Stimulated activated CD4-positive, alpha-beta T cell treated with anti-CD3 and anti-CD28 coated beads, Interleukin-1b, Interleukin-23, amount 100 ng/mL, for 24 hours (primary cell): ENCODE data around the gene FMN2.
"Not testable (repeated sequence)": the region's sequence is repeated elsewhere in the genome, so short reads cannot be mapped to it uniquely, and the experiment has no call there.

Experiments
- DNase-seq, 4 experiments: peaks; one replicate each; pipeline ENCODE4 v3.0.0-alpha.2; 2020; ENCODE audit warnings: low read depth in 4 of 4, low spot score in 1 of 4

The FMN2 gene

GRCh38 chr1:240352769-240353168, 261.1 kb downstream of the FMN2 start:
- no peak for DNase-seq

DNA sequence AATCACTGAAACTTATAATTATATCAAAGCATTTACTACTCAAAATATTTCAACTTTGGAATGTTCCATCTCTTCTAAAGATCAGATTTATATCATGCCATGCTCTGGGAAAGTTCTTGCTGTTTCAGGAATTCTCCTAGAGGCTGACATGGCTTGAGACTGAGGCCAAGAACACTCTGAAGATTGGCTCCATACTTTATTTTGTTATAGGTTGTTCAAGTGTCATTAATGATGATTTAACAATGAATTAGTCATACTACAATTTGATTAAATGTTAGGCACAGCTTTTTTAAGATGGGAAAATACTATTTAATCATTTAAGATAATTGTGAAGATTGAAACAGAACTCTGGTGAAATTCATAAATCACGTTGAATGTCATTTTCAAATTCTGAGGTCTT, 264.9 kb downstream of the FMN2 start:
- no peak for DNase-seq

DNA sequence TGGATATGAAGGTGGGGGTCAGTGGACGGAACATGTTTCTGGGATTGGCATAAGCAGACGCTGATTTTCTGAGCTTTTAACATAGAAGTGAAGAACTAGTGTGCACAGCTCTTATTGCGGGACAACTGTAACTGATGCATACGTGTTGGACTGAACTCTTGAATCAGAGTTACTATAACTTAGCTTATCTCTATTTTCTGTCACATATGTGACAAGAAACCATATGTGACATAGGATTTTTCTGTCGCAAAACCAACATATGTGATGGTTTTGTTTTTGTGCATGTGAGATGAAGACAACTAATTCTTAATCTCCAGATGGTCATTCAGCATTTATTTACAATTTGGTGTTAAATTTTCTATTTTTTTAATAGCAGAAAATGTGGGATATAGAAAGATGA, 270.4 kb downstream of the FMN2 start:
- no peak for DNase-seq

DNA sequence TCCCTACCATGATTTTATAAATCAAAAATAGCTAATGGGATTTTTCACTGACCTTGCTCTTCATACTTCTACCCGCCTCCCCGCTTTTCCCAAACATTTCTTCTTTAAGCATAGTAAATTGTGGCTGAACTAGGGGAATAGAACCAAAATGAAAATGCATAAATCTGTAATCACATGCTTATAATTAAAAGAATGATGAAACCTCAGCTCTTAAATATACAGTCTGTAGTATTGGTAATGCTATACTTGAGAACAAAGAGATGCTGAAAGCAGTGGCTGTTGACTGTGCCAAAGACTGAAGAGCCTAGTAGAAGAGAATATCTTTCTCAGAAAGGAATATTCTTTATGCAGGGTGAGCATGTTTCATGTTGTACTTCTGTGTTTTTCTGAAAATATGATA, 271.1 kb downstream of the FMN2 start:
- DNase-seq: no peak

GRCh38 chr1:240363315-240363714, 271.6 kb downstream of the FMN2 start:
- no peak for DNase-seq

- DNase-seq: no peak
These were observed 272.2 kb downstream of the FMN2 start for GRCh38 chr1:240363914-240364313.

DNA sequence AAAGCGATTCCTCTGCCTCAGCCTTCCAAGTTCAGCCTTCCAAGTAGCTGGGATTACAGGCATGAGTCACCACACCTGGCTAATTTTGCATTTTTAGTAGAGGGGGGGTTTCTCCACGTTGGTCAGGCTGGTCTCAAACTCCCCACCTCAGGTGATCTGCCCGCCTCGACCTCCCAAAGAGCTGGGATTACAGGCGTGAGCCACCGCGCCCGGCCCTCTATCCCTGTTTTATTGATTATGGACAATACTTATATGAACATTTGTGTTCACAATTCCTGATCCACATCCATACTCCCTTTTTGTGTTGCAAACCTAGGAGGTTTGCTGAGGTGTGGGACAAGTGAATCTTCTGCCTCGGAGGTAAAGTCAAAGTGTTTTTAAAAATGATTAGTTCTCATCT, 275.0 kb downstream of the FMN2 start:
- DNase-seq: no peak

- no peak for DNase-seq
These were observed 293.9 kb downstream of the FMN2 start for GRCh38 chr1:240385551-240385950.

DNA sequence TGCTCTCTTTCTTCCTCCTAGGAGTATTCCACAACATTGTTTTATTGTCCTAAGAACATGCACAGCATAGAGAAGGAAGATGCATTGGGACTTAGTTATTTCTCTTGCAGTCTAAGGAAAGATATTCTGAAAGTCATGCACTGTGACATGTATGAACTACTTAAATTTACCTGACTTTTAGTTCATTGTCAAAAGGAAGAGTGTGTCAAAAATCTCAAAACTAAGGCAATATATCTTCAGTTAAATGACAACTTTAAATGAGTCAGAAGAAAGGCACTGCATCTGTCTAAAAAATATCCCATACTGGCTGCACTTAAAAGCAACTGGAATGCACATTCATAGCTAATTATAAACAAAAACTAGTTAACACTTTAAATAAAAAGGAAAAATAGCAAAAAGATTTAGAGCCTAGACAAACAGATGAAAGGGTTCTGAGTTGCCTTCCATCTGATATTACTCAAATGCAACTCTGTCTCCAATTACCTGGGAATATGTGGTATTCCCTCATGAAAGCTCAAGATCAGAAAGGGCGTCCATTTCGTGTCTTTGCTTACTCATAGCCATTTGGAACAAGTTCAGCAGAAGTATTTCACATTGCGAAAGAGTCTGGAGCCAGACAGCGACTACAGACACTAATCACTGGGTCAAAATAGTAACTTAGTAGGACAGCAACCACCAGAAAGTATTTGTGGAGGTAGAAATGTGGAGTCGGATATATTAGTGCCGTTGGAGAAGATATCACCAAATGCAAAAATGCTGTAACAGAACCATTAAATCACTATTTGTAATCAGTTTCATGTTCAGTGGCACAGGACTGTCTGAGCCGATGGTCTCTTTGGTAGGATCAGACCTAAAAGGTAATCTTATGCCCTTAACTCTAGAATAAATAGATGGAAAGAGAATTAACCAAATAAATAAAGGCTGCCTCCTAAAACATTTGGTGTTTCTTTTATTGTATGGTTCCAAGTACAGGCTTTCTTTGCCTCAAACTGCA, 294.6 kb downstream of the FMN2 start:
- no peak for DNase-seq

DNA sequence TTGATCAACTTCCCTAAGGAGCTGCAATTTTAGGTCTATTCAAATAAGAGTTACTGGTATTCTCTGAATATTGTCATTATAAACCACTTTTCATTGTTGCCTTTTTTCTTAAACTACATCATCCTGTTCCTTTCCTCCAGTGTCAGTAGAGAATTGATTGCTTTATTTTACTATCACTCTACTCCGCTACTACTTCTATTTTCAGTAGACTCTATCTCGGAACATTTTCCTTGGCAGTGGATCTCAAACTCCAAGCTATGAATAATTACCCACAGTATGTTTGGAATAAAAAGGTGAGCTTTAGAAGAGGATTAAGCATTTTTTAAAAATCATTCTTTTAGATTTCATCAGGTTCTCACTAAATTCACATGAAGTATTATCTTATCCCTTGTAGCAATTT, 295.4 kb downstream of the FMN2 start:
- DNase-seq: no peak

DNA sequence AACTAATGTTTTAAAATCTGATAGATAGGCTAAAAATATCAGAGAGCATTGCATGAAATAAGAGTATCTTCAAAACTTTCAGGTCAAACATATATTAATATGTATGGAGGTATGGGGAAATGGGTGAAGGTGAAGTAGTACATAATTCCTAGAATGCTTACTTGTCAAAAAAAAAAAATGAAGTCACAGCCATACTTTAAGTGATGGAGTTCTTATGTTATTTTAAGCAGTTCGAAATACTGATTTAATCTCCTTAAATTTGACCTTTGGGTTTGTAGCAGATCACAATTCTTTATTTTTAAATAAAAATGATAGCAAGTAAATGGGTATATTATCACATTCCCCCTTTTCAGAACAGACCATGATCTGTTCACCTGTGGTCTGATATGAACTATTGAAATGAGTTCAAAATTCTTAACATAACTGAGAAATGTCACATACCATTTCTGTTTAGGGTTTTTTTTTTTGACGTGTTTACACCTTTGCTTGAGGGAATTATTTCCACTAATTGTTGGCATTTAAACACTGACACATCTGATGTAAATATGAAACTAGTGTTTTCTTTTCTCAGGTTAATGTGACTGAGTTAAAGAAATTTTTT, 300.1 kb downstream of the FMN2 start:
- no peak for DNase-seq

GRCh38 chr1:240394353-240394752, 302.7 kb downstream of the FMN2 start:
- no peak for DNase-seq

- no peak for DNase-seq
These were observed 303.7 kb downstream of the FMN2 start for GRCh38 chr1:240395336-240395735.

DNA sequence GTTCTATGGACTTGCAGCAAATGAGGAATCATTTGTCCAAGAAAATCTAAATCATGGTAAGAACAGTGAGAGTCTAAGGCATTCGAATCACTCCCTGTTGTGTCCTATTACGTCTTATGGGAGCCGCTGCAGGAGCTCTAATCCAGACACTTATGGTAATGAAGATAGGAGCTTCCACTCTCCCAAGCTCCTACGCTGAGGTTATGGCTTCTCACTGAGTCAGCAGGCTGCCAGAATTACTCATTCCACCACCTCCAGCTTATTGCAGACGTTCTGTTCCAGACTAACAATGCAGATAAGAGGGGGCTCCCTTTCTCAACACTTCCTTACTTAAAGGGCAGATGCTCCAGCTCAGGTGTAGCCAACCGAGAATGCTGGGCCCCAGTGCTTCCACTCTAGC, 307.7 kb downstream of the FMN2 start:
- no peak for DNase-seq

DNA sequence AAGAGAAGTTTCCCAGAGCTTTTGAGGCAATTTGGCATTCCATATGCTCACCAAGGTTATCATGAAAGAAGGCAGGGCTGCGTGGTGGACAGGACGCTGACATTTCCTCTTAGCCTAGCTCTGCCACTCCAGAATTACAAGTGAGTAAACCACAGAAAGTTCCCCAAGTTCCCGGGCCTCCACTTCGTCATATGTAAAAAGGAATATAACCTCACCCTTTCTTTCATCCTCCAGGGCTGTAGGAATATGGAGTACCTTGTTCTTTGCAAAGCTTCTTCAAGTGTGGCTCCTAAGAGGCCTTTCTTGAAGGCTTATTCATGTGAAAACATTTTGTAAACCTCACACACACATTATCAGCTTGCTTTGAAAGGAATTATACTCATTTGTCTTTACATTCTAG, 310.0 kb downstream of the FMN2 start:
- DNase-seq: no peak

GRCh38 chr1:240402326-240402725, 310.6 kb downstream of the FMN2 start:
- no peak for DNase-seq

DNA sequence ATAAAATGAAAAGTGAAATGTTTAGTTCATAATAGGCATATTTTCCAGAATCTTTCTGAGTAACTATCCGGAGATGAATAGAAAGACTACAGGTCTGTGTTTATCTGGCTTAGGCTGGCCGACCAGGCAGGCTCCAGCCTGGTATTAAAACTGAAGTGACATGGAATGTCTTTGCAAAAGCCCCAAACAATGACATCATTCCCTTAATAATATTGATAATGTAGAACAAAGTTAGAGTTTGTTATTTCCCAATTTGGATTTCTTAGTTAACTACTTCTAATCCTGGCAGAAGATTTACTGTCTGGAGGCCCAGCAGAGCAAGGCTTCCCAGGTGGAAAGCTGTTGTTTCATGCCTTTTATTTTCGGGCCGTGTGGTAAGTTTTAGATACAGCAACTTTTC, 312.6 kb downstream of the FMN2 start:
- DNase-seq: no peak

DNA sequence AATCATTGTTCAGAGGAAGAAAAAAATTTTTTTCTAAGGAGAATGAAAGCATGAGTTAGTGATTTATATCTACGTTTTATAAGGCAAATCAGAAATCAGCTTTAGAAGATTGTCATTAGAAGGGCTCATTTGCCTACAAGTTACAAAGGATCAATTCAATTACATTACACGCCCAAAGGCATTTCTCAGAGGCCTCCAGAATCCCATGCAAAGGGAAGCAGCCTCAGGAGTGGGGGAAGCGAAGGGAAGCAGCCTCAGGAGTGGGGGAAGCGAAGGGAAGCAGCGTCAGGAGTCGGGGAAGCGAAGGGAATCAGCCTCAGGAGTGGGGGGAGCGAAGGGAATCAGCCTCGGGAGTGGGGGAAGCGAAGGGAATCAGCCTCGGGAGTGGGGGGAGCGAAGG, 314.1 kb downstream of the FMN2 start:
- DNase-seq: no peak

DNA sequence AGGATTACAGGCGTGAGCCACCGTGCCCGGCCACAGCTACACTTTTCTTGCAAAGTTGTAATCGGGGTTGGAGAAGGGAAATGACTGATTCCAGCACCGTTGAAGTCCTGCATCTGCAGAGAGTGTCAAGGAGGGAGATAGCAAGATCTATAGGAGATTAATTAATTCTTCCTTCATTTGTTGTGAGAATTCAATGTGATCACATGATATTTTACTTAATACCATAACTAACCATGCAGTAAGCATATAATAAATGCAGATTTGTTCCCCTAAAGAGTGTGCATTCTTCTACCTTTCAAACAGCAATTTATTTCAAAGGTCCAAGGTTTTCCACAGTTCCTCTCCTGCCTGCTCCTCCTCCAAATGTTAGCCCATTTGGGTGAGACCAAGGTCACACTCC, 315.7 kb downstream of the FMN2 start:
- DNase-seq: no peak

DNA sequence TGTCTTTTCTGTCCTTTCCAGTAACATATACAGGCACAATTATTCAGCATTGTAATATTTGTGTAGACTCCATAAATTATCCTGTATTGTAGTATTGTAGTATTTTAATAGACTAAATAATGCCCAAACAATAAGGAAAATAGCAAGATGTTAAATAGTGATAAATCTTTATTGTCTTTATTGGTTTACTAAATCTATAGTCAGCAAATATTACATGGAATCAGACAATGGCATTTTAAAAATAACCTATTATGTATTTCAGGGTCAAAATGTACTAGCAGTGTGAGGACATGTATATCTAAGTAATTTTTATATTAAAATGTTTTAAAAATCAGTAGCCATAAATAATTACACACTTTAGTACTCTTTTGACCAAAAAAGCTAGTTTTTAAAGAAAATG, 317.9 kb downstream of the FMN2 start:
- no peak for DNase-seq

- DNase-seq: no peak
These were observed 322.0 kb downstream of the FMN2 start for GRCh38 chr1:240413732-240414131.

GRCh38 chr1:240414237-240414636, 322.6 kb downstream of the FMN2 start:
- no peak for DNase-seq

DNA sequence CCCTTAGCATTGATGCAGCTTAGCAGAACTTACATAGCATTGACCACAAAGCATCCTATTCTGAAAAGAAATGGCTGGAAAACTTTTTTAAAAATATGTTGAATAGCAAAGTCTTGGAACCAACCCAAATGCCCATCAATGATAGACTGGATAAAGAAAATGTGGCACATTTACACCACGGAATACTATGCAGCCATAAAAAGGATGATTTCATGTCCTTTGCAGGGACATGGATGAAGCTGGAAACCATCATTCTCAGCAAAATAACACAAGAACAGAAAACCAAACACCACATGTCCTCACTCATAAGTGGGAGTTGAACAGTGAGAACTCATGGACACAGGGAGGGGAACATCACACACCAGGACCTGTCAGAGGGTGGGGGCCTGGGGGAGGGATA, 323.3 kb downstream of the FMN2 start:
- DNase-seq: not testable (repeated sequence)
